HEK293 (cell line): ENCODE results near the gene FASTK.
A peak's percentile ranks its signal among the peaks of the same experiment; 100 is the strongest.

Experiments used
- GLIS2 ChIP-seq: fragments of 450-650 bp; formaldehyde crosslinking; IDR thresholded peaks from 2 replicates; pipeline ENCODE4 v1.5.1; 2016; ENCODE audit warnings: missing biosample characterization, missing genetic modification characterization
- IKZF3 ChIP-seq: fragments of 450-650 bp; IDR thresholded peaks from 2 replicates; pipeline ENCODE4 v1.5.0; 2018; ENCODE audit warnings: missing biosample characterization, mild to moderate bottlenecking, missing genetic modification characterization, moderate library complexity
- KLF17 ChIP-seq: fragments of 450-650 bp; formaldehyde crosslinking; IDR thresholded peaks from 2 replicates; pipeline ENCODE4 v1.5.1; 2016; ENCODE audit warnings: missing biosample characterization, missing genetic modification characterization
- MYNN ChIP-seq: fragments of 450-650 bp; formaldehyde crosslinking; IDR thresholded peaks from 2 replicates; pipeline ENCODE4 v1.5.1; 2016; ENCODE audit warnings: missing biosample characterization, missing genetic modification characterization, borderline replicate concordance
- PRDM1 ChIP-seq: fragments of 450-650 bp; formaldehyde crosslinking; IDR thresholded peaks from 2 replicates; pipeline ENCODE4; 2016; ENCODE audit warnings: missing biosample characterization, missing genetic modification characterization
- PRDM6 ChIP-seq: fragments of 450-650 bp; formaldehyde crosslinking; IDR thresholded peaks from 2 replicates; pipeline ENCODE4 v1.5.1; 2017; ENCODE audit warnings: missing biosample characterization, missing genetic modification characterization
- RBAK ChIP-seq: fragments of 450-650 bp; formaldehyde crosslinking; IDR thresholded peaks from 2 replicates; pipeline ENCODE4 v1.5.1; 2016; ENCODE audit warnings: missing biosample characterization, missing genetic modification characterization
- SALL2 ChIP-seq: fragments of 450-650 bp; formaldehyde crosslinking; IDR thresholded peaks from 2 replicates; pipeline ENCODE4 v1.5.0; 2017; ENCODE audit warnings: missing biosample characterization, mild to moderate bottlenecking, missing genetic modification characterization, borderline replicate concordance
- SP2 ChIP-seq: fragments of 450-650 bp; formaldehyde crosslinking; IDR thresholded peaks from 2 replicates; pipeline ENCODE4 v1.5.1; 2016; ENCODE audit warnings: missing biosample characterization, missing genetic modification characterization
- WT1 ChIP-seq: fragments of 450-650 bp; formaldehyde crosslinking; IDR thresholded peaks from 2 replicates; pipeline ENCODE4 v1.5.1; 2016; ENCODE audit warnings: missing biosample characterization, missing genetic modification characterization
- ZBTB10 ChIP-seq: fragments of 450-650 bp; formaldehyde crosslinking; IDR thresholded peaks from 2 replicates; pipeline ENCODE4 v1.5.1; 2016; ENCODE audit warnings: missing biosample characterization, missing genetic modification characterization
- ZBTB17 ChIP-seq: fragments of 450-650 bp; formaldehyde crosslinking; IDR thresholded peaks from 2 replicates; pipeline ENCODE4 v1.5.1; 2016; ENCODE audit warnings: missing biosample characterization, missing genetic modification characterization
- ZBTB26 ChIP-seq: fragments of 450-650 bp; formaldehyde crosslinking; optimal IDR thresholded peaks from 2 replicates; pipeline ENCODE3; 2016; ENCODE audit warnings: missing biosample characterization, mild to moderate bottlenecking, missing genetic modification characterization
- ZBTB7A ChIP-seq: fragments of 450-650 bp; formaldehyde crosslinking; IDR thresholded peaks from 2 replicates; pipeline ENCODE4 v1.5.1; 2016; ENCODE audit warnings: low read depth, missing biosample characterization, missing genetic modification characterization
- ZEB2 ChIP-seq: fragments of 450-650 bp; formaldehyde crosslinking; IDR thresholded peaks from 2 replicates; pipeline ENCODE4 v1.5.1; 2016; ENCODE audit warnings: missing biosample characterization, missing genetic modification characterization
- ZFP37 ChIP-seq: fragments of 450-650 bp; formaldehyde crosslinking; IDR thresholded peaks from 2 replicates; pipeline ENCODE4 v1.5.1; 2016; ENCODE audit warnings: missing biosample characterization, missing genetic modification characterization
- ZNF112 ChIP-seq: fragments of 450-650 bp; formaldehyde crosslinking; IDR thresholded peaks from 2 replicates; pipeline ENCODE4 v1.5.0; 2017; ENCODE audit warnings: missing biosample characterization, missing genetic modification characterization
- ZNF121 ChIP-seq: fragments of 450-650 bp; formaldehyde crosslinking; IDR thresholded peaks from 2 replicates; pipeline ENCODE4 v1.5.1; 2016; ENCODE audit warnings: missing biosample characterization, missing genetic modification characterization
- ZNF169 ChIP-seq: fragments of 450-650 bp; formaldehyde crosslinking; IDR thresholded peaks from 2 replicates; pipeline ENCODE4 v1.5.1; 2016; ENCODE audit warnings: missing biosample characterization, missing genetic modification characterization
- ZNF184 ChIP-seq: fragments of 450-650 bp; IDR thresholded peaks from 2 replicates; pipeline ENCODE4 v1.5.1; 2018; ENCODE audit warnings: missing biosample characterization, mild to moderate bottlenecking, missing genetic modification characterization
- ZNF274 ChIP-seq, 2 experiments: fragments of 200-500 bp in 1 of 2; fragments of 450-650 bp in 1 of 2; sonication (Bioruptor generic) in 1 of 2; formaldehyde crosslinking in 1 of 2; IDR thresholded peaks; 2 replicates each; pipeline versions ENCODE4 v1.5.1 to v1.6.1; 2014 to 2016; ENCODE audit warnings: borderline replicate concordance in 1 of 2, inconsistent platforms in 1 of 2, low read length in 1 of 2, missing biosample characterization in 1 of 2, missing genetic modification characterization in 1 of 2
- ZNF280C ChIP-seq: fragments of 450-650 bp; formaldehyde crosslinking; IDR thresholded peaks from 2 replicates; pipeline ENCODE4 v1.5.1; 2016; ENCODE audit warnings: missing biosample characterization, missing genetic modification characterization
- ZNF302 ChIP-seq: fragments of 450-650 bp; formaldehyde crosslinking; IDR thresholded peaks from 2 replicates; pipeline ENCODE4 v1.5.1; 2016; ENCODE audit warnings: missing biosample characterization, missing genetic modification characterization, low read depth
- ZNF423 ChIP-seq: fragments of 450-650 bp; formaldehyde crosslinking; IDR thresholded peaks from 2 replicates; pipeline ENCODE4 v1.5.1; 2016; ENCODE audit warnings: missing biosample characterization, missing genetic modification characterization
- ZNF488 ChIP-seq: fragments of 450-650 bp; formaldehyde crosslinking; IDR thresholded peaks from 2 replicates; pipeline ENCODE4 v1.5.1; 2016; ENCODE audit warnings: missing biosample characterization, missing genetic modification characterization
- ZNF521 ChIP-seq: fragments of 450-650 bp; formaldehyde crosslinking; IDR thresholded peaks from 2 replicates; pipeline ENCODE4 v1.5.1; 2017; ENCODE audit warnings: missing biosample characterization, mild to moderate bottlenecking, missing genetic modification characterization
- ZNF544 ChIP-seq: fragments of 450-650 bp; formaldehyde crosslinking; IDR thresholded peaks from 2 replicates; pipeline ENCODE4 v1.5.0; 2017; ENCODE audit warnings: missing biosample characterization, missing genetic modification characterization
- ZNF624 ChIP-seq: fragments of 450-650 bp; formaldehyde crosslinking; IDR thresholded peaks from 2 replicates; pipeline ENCODE4 v1.5.1; 2017; ENCODE audit warnings: missing biosample characterization, missing genetic modification characterization
- ZNF645 ChIP-seq: fragments of 450-650 bp; formaldehyde crosslinking; IDR thresholded peaks from 2 replicates; pipeline ENCODE4; 2016; ENCODE audit warnings: missing biosample characterization, missing genetic modification characterization

FASTK gene

GRCh38 chr7:151060416-151061212 lies 20.0 kb downstream of the FASTK start (continued):
- TF ChIP-seq ZNF280C (tag by site-specific recombination) (no peak), ZNF112 (tag by site-specific recombination) (no peak), ZNF184 (tag by site-specific recombination) (no peak), WT1 (tag by site-specific recombination) (peak; percentile 15; the same call in 1 of the 2 replicates), ZFP37 (no peak), RBAK (tag by site-specific recombination) (no peak), KLF17 (no peak; the same call in 1 of the 2 replicates), IKZF3 (tag by site-specific recombination) (no peak), SP2 (tag by site-specific recombination) (peak; percentile 65), ZNF624 (tag by site-specific recombination) (no peak), ZEB2 (tag by site-specific recombination) (no peak), ZNF423 (peak; percentile 66), ZBTB7A (no peak), ZNF521 (tag by site-specific recombination) (no peak), PRDM6 (tag by site-specific recombination) (no peak), SALL2 (no peak), ZBTB10 (tag by site-specific recombination) (no peak; the same call in 1 of the 2 replicates), ZNF645 (tag by site-specific recombination) (no peak), ZBTB26 (tag by site-specific recombination) (no peak), ZNF302 (tag by site-specific recombination) (no peak), ZNF488 (tag by site-specific recombination) (no peak), PRDM1 (tag by site-specific recombination) (no peak), ZBTB17 (0 out of 2 replicates have a peak, but pooled peaks have one; percentile 17), ZNF544 (tag by site-specific recombination) (no peak), GLIS2 (tag by site-specific recombination) (peak; percentile 73), ZNF121 (no peak), MYNN (tag by site-specific recombination) (no peak), ZNF169 (no peak), ZNF274 (IDR thresholded peaks at IDR 0.05; ENCODE audit: low read length) (no peak), ZNF274 (tag by site-specific recombination; IDR thresholded peaks at IDR 0.05; ENCODE audit: borderline replicate concordance) (no peak)
